D721Med (cell line): ENCODE results near the gene TIA1.
"Not testable (repeated sequence)": the region's sequence is repeated elsewhere in the genome, so short reads cannot be mapped to it uniquely, and the experiment has no call there.

Source experiments
- DNase-seq: peaks from one replicate; pipeline ENCODE4 v3.0.0; 2011; ENCODE audit warnings: low spot score; ENCODE audit not compliant: insufficient read length
- FAIRE-seq: peaks from 2 replicates; lab custom pipeline; 2011; peaks lifted over from hg19 to GRCh38; lab: Jason Lieb, UNC
- CTCF ChIP-seq: IDR thresholded peaks from 2 replicates; pipeline ENCODE4 v1.5.1; 2012; ENCODE audit warnings: mild to moderate bottlenecking, control low read depth; ENCODE audit not compliant: insufficient read depth; ENCODE audit errors: missing control alignments

TIA1 gene

GRCh38 chr2:70199320-70199864, 49.0 kb downstream of the TIA1 start:
- DNase-seq (no peak), FAIRE-seq (no peak)
- TF ChIP-seq CTCF = no peak

GRCh38 chr2:70192516-70192915, 55.9 kb downstream of the TIA1 start:
- no peak for TF ChIP-seq CTCF
- FAIRE-seq = no peak
- no peak for DNase-seq

GRCh38 chr2:70191244-70191735, 57.1 kb downstream of the TIA1 start:
- DNase-seq (no peak), FAIRE-seq (no peak)
- no peak for TF ChIP-seq CTCF

GRCh38 chr2:70190418-70191243, 57.8 kb downstream of the TIA1 start, which contains the start of gene C2orf42:
Gene C2orf42, minus strand, starts transcription at chr2:70191019. Its CDS starts 9,034 bp downstream, at chr2:70181985.
- DNase-seq (peak; percentile 92), FAIRE-seq (no peak)
- TF ChIP-seq CTCF = no peak

GRCh38 chr2:70188460-70188859, 60.0 kb downstream of the TIA1 start:
- FAIRE-seq (no peak), DNase-seq (no peak)
- no peak for TF ChIP-seq CTCF

GRCh38 chr2:70187170-70187569, 61.3 kb downstream of the TIA1 start:
- FAIRE-seq, DNase-seq: not testable (repeated sequence)

GRCh38 chr2:70182689-70183088, 65.7 kb downstream of the TIA1 start:
- DNase-seq (no peak), FAIRE-seq (no peak)
- no peak for TF ChIP-seq CTCF
